Transverse colon (tissue), 3 donors: ENCODE results near the gene TALDO1.

Source experiments
- EP300 ChIP-seq: sonication (generic); formaldehyde crosslinking; IDR thresholded peaks from one replicate; pipeline ENCODE4 v1.6.1; 2017; ENCODE audit warnings: antibody characterized with exemption, low read depth
- TF ChIP-seq, protein P1 (sequence below), 5 experiments: fragments of 200-600 bp in 3 of 5; fragments of 450-650 bp in 2 of 5; sonication (generic) in 3 of 5; IDR thresholded peaks; 1 replicate in 2 of 5; 2 replicates in 3 of 5; pipeline ENCODE4 v1.5.1; 2016 to 2017; ENCODE audit warnings: antibody characterized with exemption in 5 of 5, inconsistent platforms in 3 of 5, mild to moderate bottlenecking in 2 of 5, moderate library complexity in 1 of 5

GRCh38 chr11:720017-720641 lies 27.1 kb upstream of the TALDO1 start:
- TF ChIP-seq, protein P1, sequence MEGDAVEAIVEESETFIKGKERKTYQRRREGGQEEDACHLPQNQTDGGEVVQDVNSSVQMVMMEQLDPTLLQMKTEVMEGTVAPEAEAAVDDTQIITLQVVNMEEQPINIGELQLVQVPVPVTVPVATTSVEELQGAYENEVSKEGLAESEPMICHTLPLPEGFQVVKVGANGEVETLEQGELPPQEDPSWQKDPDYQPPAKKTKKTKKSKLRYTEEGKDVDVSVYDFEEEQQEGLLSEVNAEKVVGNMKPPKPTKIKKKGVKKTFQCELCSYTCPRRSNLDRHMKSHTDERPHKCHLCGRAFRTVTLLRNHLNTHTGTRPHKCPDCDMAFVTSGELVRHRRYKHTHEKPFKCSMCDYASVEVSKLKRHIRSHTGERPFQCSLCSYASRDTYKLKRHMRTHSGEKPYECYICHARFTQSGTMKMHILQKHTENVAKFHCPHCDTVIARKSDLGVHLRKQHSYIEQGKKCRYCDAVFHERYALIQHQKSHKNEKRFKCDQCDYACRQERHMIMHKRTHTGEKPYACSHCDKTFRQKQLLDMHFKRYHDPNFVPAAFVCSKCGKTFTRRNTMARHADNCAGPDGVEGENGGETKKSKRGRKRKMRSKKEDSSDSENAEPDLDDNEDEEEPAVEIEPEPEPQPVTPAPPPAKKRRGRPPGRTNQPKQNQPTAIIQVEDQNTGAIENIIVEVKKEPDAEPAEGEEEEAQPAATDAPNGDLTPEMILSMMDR (IDR thresholded peaks at IDR 0.05), result no peak
- TF ChIP-seq EP300, result no peak
